ENCODE measurements around the gene EYS.

GRCh38 chr6:64949257-64949656, 757.8 kb downstream of the EYS start:
- TF ChIP-seq TAF1 (IDR thresholded peaks at IDR 0.05; ENCODE audit: borderline replicate concordance, insufficient read depth, low read length) (no peak), POLR2AphosphoS5 (IDR thresholded peaks at IDR 0.05; ENCODE audit: low read depth, low read length) (no peak), REST (IDR thresholded peaks at IDR 0.05; ENCODE audit: insufficient read depth in 1 of 2, low read depth in 2 of 2, low read length in 2 of 2) (no peak), SIN3A (IDR thresholded peaks at IDR 0.05; ENCODE audit: borderline replicate concordance, insufficient read depth, low read length) (no peak)
